H1 (cell line): Measurements from ENCODE around the gene CRABP1.

Source experiments
- ATF3 ChIP-seq: IDR thresholded peaks from 2 replicates; pipeline ENCODE4 v1.6.1; 2011; ENCODE audit warnings: low read depth, mild to moderate bottlenecking, low read length; ENCODE audit not compliant: insufficient read depth
- CBX5 ChIP-seq: fragments of 300-800, 300-1000 bp; sonication (generic); IDR thresholded peaks from 2 replicates; pipeline ENCODE4 v1.7.1; 2016; ENCODE audit warnings: antibody characterized with exemption, low read length, low read depth
- TAF1 ChIP-seq: IDR thresholded peaks from 2 replicates; pipeline ENCODE4 v1.6.1; 2011; ENCODE audit warnings: mild to moderate bottlenecking, low read depth, low read length
- TF ChIP-seq, protein P1 (sequence below), 3 experiments: IDR thresholded peaks; 1 replicate in 2 of 3; 2 replicates in 1 of 3; pipeline versions ENCODE4 v1.5.1 to v1.6.1; 2011; ENCODE audit warnings: low read length in 3 of 3, mild to moderate bottlenecking in 3 of 3, inconsistent platforms in 2 of 3, low read depth in 1 of 3, moderate library complexity in 1 of 3; ENCODE audit not compliant: insufficient read depth in 1 of 3; ENCODE audit errors: control extremely low read depth in 1 of 3

DNA sequence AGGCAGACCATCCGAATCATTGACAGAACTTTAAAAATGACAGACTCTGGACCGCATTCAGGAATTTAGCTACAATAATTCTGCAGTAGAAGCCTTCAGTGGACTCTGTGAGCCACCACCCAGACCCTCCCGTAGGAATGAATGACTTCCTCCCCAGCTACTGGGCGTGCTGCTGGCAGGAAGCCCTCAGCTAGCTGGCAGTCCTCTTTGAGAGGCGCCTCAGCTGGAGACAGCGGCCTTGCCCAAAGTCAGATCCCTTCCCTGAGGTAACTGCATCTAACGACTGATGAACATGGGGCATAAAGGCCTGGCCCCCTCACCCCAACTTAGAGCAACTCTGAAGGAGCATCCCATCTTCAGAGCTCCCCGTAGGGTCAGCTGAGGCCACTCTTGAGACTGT lies 25.8 kb downstream of the CRABP1 start:
- TF ChIP-seq, protein P1, sequence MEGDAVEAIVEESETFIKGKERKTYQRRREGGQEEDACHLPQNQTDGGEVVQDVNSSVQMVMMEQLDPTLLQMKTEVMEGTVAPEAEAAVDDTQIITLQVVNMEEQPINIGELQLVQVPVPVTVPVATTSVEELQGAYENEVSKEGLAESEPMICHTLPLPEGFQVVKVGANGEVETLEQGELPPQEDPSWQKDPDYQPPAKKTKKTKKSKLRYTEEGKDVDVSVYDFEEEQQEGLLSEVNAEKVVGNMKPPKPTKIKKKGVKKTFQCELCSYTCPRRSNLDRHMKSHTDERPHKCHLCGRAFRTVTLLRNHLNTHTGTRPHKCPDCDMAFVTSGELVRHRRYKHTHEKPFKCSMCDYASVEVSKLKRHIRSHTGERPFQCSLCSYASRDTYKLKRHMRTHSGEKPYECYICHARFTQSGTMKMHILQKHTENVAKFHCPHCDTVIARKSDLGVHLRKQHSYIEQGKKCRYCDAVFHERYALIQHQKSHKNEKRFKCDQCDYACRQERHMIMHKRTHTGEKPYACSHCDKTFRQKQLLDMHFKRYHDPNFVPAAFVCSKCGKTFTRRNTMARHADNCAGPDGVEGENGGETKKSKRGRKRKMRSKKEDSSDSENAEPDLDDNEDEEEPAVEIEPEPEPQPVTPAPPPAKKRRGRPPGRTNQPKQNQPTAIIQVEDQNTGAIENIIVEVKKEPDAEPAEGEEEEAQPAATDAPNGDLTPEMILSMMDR (IDR thresholded peaks at IDR 0.05; ENCODE audit: control extremely low read depth in 1 of 3, insufficient read depth in 1 of 3, low read depth in 1 of 3, low read length in 3 of 3) = no peak
- TF ChIP-seq ATF3 (no peak), CBX5 (no peak), TAF1 (no peak)
